ENCODE results near the gene PHC2.

Gene PHC2

GRCh38 chr1:33305016-33305415 lies 125.9 kb downstream of the PHC2 start:
- Histone ChIP-seq H3K4me2 (ENCODE audit: low read depth, low read length) (no peak overlapping the region), H3K9me3 (replicated peaks; ENCODE audit: insufficient read depth, low read length) (no peaks in the 10 kb centered on the region), H3K36me3 (replicated peaks; ENCODE audit: insufficient read depth, low read length) (no peaks in the 10 kb centered on the region), H3F3A (ENCODE audit: insufficient read depth, low read length) (no peaks in the 10 kb centered on the region), H3K79me2 (ENCODE audit: low read length) (no peaks in the 10 kb centered on the region), H3K9me2 (replicated peaks; ENCODE audit: insufficient read depth, low read length) (no peaks in the 10 kb centered on the region), H3K9ac (ENCODE audit: low read length) (no peak overlapping the region), H3K4me3 (ENCODE audit: low read length) (no peak overlapping the region), H3K27ac (ENCODE audit: low read length) (no peak overlapping the region), H4K20me1 (ENCODE audit: insufficient read depth, low read length) (no peaks in the 10 kb centered on the region), H3K27me3 (replicated peaks; ENCODE audit: insufficient read depth, low read length) (no peaks in the 10 kb centered on the region), H2AFZ (ENCODE audit: low read length) (no peak overlapping the region), H3K4me1 (ENCODE audit: low read length) (no peaks in the 10 kb centered on the region)
- no peak for DNase-seq
- TF ChIP-seq, protein P1, sequence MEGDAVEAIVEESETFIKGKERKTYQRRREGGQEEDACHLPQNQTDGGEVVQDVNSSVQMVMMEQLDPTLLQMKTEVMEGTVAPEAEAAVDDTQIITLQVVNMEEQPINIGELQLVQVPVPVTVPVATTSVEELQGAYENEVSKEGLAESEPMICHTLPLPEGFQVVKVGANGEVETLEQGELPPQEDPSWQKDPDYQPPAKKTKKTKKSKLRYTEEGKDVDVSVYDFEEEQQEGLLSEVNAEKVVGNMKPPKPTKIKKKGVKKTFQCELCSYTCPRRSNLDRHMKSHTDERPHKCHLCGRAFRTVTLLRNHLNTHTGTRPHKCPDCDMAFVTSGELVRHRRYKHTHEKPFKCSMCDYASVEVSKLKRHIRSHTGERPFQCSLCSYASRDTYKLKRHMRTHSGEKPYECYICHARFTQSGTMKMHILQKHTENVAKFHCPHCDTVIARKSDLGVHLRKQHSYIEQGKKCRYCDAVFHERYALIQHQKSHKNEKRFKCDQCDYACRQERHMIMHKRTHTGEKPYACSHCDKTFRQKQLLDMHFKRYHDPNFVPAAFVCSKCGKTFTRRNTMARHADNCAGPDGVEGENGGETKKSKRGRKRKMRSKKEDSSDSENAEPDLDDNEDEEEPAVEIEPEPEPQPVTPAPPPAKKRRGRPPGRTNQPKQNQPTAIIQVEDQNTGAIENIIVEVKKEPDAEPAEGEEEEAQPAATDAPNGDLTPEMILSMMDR (IDR thresholded peaks at IDR 0.05; ENCODE audit: low read length): no peak
- TF ChIP-seq EZH2 (optimal IDR thresholded peaks at IDR 0.05; ENCODE audit: low read depth, low read length): no peak
- no peak for TF ChIP-seq EZH2phosphoT487 (IDR thresholded peaks at IDR 0.05; ENCODE audit: low read length)

DNA sequence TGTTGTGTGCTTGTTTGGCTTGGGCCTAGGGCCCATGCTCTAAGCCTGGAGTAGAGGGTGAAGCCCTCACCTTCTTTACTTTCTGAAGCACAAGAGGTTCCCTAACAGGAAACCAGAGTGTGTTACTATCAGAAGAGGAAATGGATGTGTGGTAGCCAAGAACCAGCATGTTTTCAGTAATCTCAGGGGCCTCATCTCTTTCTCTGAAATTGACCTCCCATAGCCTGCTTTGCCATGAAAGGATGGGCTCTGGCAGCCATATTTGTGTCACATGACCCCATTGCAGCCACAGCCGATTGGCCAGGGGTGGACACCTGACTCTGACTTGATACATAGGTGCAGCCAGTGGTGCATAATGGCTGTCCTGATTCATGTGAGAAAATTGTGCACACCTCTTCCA lies 128.6 kb downstream of the PHC2 start:
- H2AFZ ChIP-seq (ENCODE audit: low read length): no peak overlapping the region
- H3K79me2 ChIP-seq (ENCODE audit: low read length): no peaks in the 10 kb centered on the region
- no peaks in the 10 kb centered on the region for H3K27me3 ChIP-seq (replicated peaks; ENCODE audit: insufficient read depth, low read length)
- no peaks in the 10 kb centered on the region for H3K9me2 ChIP-seq (replicated peaks; ENCODE audit: insufficient read depth, low read length)
- no peak overlapping the region for H3K9ac ChIP-seq (ENCODE audit: low read length)
- no peak for DNase-seq
- H3F3A ChIP-seq (ENCODE audit: insufficient read depth, low read length): no peaks in the 10 kb centered on the region
- H3K4me3 ChIP-seq (ENCODE audit: low read length): no peak overlapping the region
- no peaks in the 10 kb centered on the region for H3K36me3 ChIP-seq (replicated peaks; ENCODE audit: insufficient read depth, low read length)
- TF ChIP-seq, protein P1 (IDR thresholded peaks at IDR 0.05; ENCODE audit: low read length): no peak
- no peak for TF ChIP-seq EZH2 (optimal IDR thresholded peaks at IDR 0.05; ENCODE audit: low read depth, low read length)
- no peak for TF ChIP-seq EZH2phosphoT487 (IDR thresholded peaks at IDR 0.05; ENCODE audit: low read length)
- no peaks in the 10 kb centered on the region for H4K20me1 ChIP-seq (ENCODE audit: insufficient read depth, low read length)
- no peaks in the 10 kb centered on the region for H3K4me1 ChIP-seq (ENCODE audit: low read length)
- no peak overlapping the region for H3K4me2 ChIP-seq (ENCODE audit: low read depth, low read length)
- H3K9me3 ChIP-seq (replicated peaks; ENCODE audit: insufficient read depth, low read length): no peaks in the 10 kb centered on the region
- no peak overlapping the region for H3K27ac ChIP-seq (ENCODE audit: low read length)

DNA sequence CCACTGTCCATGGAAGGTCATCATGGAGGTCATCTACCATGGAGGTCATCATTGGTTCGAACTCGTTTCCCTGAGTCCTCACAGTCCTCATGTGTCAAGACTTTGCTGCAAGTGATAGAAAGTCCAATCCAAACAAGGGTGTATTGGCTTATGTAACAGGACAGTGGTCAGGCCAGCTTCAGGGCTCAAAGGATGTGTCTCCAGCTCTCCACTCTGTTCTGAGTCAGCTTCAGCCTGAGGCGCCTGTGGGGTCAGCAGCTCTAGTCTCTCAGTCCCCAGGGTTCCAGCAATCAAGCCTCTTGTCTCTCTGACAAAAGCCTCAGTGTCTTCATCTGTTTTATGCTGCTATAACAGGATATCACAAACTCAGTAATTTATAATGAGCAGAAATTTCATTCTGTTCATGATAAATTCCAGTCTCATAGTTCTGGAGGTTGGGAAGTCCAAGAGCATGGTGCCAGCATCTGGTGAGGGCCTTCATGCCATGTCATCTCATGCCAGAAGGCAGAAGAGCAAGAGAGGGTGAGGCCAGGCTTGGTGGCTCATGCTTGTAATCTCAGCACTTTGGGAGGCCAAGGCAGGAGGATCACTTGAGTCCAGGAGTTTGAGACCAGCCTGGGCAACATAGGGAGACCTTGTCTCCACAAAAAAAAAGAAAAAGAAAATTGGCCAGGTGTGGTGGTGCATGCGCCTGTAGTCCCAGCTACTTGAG lies 129.5 kb downstream of the PHC2 start:
- Histone ChIP-seq H3K4me3 (ENCODE audit: low read length) (no peak overlapping the region), H3K4me2 (ENCODE audit: low read depth, low read length) (no peak overlapping the region), H3K9ac (ENCODE audit: low read length) (no peak overlapping the region), H4K20me1 (ENCODE audit: insufficient read depth, low read length) (no peaks in the 10 kb centered on the region), H3K4me1 (ENCODE audit: low read length) (no peaks in the 10 kb centered on the region), H3K79me2 (ENCODE audit: low read length) (no peaks in the 10 kb centered on the region), H3K9me2 (replicated peaks; ENCODE audit: insufficient read depth, low read length) (no peaks in the 10 kb centered on the region), H3K36me3 (replicated peaks; ENCODE audit: insufficient read depth, low read length) (no peaks in the 10 kb centered on the region), H3F3A (ENCODE audit: insufficient read depth, low read length) (no peaks in the 10 kb centered on the region), H3K27me3 (replicated peaks; ENCODE audit: insufficient read depth, low read length) (no peaks in the 10 kb centered on the region), H3K27ac (ENCODE audit: low read length) (no peak overlapping the region), H3K9me3 (replicated peaks; ENCODE audit: insufficient read depth, low read length) (no peaks in the 10 kb centered on the region), H2AFZ (ENCODE audit: low read length) (no peak overlapping the region)
- DNase-seq: no peak
- TF ChIP-seq, protein P1 (IDR thresholded peaks at IDR 0.05; ENCODE audit: low read length): no peak
- TF ChIP-seq EZH2 (optimal IDR thresholded peaks at IDR 0.05; ENCODE audit: low read depth, low read length) (no peak), EZH2phosphoT487 (IDR thresholded peaks at IDR 0.05; ENCODE audit: low read length) (no peak)
